GM13977 (cell line): ENCODE data around the gene MLXIPL.

Experiments
- DNase-seq: peaks from one replicate; pipeline ENCODE4 v3.0.0; 2012; ENCODE audit warnings: low spot score
- in situ Hi-C: fragments of 300-500 bp; cut with MboI; formaldehyde crosslinking; loops from one replicate; pipeline ENCODE4 v1.12.0; 2022; ENCODE audit warnings: low sequenced_read_pairs, low pct_unique_long_range_greater_than_20kb, mixed read lengths, inconsistent platforms; ENCODE audit not compliant: unreplicated experiment
- TF ChIP-seq, protein P1 (sequence below): IDR thresholded peaks from 2 replicates; pipeline ENCODE4 v1.5.1; 2012; ENCODE audit warnings: mild to moderate bottlenecking, control low read depth; ENCODE audit not compliant: insufficient read depth; ENCODE audit errors: extremely low read depth, missing control alignments

Gene MLXIPL

DNA sequence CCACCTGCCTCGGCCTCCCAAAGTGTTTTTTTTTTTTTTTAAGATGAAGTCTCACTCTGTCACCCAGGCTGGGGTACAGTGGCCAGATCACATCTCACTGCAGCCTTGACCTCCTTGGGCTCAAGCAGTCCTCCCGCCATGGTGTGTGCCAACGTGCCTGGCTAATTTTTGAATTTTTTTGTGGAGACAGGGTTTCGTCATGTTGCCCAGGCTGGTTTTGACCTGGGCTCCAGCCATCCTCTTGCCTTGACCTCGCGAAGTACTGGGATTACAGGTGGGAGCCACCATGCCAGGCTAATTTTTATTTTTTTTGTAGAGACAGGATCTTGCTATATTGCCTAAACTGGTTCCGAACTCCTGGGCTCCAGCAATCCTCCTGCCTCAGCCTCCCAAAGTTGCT, 9.0 kb upstream of the MLXIPL start:
- TF ChIP-seq, protein P1, sequence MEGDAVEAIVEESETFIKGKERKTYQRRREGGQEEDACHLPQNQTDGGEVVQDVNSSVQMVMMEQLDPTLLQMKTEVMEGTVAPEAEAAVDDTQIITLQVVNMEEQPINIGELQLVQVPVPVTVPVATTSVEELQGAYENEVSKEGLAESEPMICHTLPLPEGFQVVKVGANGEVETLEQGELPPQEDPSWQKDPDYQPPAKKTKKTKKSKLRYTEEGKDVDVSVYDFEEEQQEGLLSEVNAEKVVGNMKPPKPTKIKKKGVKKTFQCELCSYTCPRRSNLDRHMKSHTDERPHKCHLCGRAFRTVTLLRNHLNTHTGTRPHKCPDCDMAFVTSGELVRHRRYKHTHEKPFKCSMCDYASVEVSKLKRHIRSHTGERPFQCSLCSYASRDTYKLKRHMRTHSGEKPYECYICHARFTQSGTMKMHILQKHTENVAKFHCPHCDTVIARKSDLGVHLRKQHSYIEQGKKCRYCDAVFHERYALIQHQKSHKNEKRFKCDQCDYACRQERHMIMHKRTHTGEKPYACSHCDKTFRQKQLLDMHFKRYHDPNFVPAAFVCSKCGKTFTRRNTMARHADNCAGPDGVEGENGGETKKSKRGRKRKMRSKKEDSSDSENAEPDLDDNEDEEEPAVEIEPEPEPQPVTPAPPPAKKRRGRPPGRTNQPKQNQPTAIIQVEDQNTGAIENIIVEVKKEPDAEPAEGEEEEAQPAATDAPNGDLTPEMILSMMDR = no peak
- DNase-seq = no peak
- in situ Hi-C loops = no loop called here

DNA sequence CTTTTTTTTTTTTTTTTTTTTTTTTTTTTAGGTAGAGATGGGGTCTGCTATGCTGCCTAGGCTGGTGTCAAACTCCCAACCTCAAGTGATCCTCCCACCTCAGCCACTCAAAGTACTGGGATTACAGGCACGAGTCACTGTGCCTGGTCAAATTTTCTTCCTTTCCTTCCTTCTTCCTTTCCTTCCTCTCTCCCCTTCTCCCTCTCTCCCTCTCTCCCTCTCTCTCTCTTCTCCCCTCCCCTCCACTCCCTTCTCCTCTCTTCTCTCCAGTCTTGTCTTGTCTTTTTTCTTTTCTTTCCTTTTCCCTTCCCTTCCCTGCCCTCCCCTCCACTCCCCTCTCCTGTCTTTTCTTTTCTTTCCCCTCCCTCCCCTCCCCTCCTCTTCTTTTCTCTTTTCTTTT, 7.2 kb upstream of the MLXIPL start:
- in situ Hi-C loops = no loop called here
- TF ChIP-seq, protein P1 = no peak
- no peak for DNase-seq

DNA sequence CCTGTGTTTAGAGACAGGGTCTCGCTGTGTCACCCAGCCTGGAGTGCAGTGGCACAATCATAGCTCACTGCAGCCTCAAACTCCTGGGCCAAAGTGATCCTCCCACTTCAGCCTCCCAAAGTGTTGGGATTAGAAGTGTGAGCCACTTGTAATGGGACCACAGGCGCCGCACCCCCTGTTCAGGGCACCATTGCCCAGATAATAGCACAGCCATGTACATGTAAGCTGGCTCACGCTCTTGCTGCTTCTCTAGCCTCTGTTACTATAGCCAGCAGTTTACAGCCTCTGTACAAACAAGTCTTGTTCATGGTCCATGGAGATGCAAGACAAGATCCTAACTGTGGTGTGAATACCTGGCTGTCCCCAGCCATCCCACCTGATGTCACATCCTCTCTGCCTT, 4.2 kb upstream of the MLXIPL start:
- in situ Hi-C loops = no loop called here
- DNase-seq = no peak
- TF ChIP-seq, protein P1 = no peak

DNA sequence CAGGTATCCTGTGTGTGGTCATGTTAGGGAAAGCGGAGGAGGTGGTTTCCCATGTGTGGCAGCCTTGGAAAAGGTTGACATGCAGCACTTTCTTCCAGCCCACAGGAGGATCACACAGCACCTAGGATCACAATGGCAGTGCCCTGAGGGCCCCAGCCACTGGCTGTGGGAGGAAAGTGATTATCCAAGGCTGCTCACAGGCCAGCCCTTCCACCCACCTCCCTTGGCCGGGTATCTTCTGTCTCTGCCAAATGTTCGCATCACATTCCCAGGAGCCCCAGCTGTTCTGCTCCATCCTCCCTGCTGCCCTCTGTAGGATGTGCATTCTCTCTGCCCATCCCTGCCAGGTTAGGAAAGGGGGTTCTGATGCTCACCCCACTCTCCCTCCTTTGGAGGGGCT, 2.5 kb upstream of the MLXIPL start:
- TF ChIP-seq, protein P1 = no peak
- DNase-seq = no peak
- in situ Hi-C loops = no loop called here

DNA sequence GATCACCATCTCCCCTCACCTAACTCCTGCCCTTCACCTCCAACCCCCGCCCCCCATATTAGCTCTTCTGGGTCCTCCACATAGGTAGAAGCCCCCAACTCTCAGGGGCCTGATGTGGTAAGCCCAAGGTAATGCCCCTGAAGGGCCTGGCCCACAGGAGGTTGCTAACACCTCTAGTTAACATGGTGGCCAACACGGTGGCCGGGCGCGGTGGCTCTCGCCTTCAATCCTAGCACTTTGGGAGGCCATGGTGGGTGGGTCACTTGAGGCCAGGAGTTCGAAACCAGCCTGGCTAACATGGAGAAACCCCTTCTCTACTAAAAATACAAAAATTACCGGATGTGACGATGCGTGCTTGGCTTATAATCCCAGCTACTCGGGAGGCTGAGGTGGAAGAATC, 954 bp upstream of the MLXIPL start:
- in situ Hi-C loops = no loop called here
- DNase-seq = no peak
- TF ChIP-seq, protein P1 = no peak

DNA sequence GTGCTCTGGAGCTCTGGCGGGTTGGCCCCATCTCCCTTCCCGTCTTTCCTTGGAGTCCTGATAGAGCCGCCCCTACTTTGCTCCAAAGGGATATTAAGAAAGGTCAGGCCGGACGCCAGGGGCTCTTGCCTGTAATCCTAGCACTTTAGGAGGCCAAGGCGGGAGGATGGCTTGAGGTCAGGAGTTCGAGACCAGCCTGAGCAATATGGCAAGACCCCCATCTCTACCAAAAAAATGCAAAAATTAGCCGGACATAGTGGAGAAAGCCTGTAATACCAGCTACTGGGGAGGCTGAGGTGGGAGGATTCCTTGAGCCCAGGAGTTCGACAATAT, 313 bp upstream of the MLXIPL start:
- TF ChIP-seq, protein P1 = no peak
- DNase-seq = no peak
- in situ Hi-C loops = loop anchor here (25.0 kb wide), 1 partner anchor 238 kb away; the partner anchor contains the start of gene TMEM270

DNA sequence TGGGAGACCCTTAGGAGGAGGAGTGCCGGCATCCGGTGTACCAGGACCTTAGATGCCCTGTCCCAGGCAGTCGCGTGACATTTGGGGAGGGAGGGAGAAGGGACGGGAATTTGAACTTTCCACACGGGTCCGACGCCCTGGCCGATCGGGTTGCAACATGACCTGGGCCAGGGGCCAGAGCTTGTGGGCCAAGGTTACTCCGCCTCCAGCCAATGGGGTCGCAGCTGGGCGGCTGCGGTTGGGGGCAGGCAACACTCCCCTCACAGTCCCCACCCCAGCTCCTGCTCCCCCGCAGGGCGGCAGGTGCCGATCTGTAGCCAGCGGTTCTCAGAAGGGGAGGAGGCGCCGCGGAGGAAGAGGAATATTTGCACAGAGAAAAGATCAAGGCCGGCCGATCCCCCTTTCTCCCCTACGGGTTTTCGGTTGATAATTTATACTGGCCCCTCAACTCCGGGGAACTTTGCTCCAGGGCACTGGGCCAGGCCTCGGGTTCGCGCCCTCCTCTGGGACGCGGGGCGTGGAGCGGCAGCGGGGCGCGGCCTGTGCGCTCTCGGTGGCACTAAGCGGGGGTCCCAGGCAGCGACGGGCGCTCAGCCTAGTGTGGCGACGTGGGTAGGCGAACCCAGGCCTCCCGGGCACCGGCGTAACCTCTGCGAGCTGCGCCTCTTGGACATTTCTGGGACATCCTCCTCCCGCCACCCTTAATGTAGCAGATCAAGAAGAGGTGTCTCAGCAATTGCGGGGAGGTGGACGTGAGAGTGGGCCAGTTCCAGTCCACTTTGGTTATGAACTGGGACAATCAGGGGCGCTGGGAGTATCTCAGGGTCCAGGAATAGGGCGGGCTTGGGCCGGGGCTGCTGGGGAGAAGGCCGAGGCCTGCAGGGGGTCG, 1.2 kb downstream of the MLXIPL start:
- in situ Hi-C loops = loop anchor here (25.0 kb wide), 1 partner anchor 239 kb away; the partner anchor contains the start of gene TMEM270
- TF ChIP-seq, protein P1 = no peak
- DNase-seq = no peak
